Pancreas (tissue), 10 donors: ENCODE measurements around the gene TIA1. TPM values are rescaled to one million over a fixed set of nuclear protein-coding genes. Genes with fewer than 3 reads are reported as not detected.

Experiments
- ATAC-seq, 4 donors: fragments of 200-7000 bp; cut with Tn5 transposase; one replicate each; pipeline versions ENCODE4 v1.8.0 to v1.9.1; 2020; ENCODE audit warnings: mild to moderate bottlenecking in 4 of 4, moderate library complexity in 4 of 4
- DNase-seq, 6 donors: peaks; one replicate each; pipeline ENCODE4 v3.0.0-alpha.2; 2020
- FAIRE-seq: peaks from 2 replicates; lab custom pipeline; 2012; peaks lifted over from hg19 to GRCh38; lab: Jason Lieb, UNC
- H3K27ac ChIP-seq, 4 donors: fragments of 200-600 bp; sonication (generic); 1 replicate in 3 of 4; 2 replicates in 1 of 4; pipeline versions ENCODE4 v1.5.0 to v1.8.0; 2020
- H3K27me3 ChIP-seq, 4 donors: fragments of 200-600 bp; one replicate each; pipeline ENCODE4 v1.8.0; 2021
- H3K36me3 ChIP-seq, 3 donors: fragments of 200-600 bp; sonication (generic) in 1 of 3; one replicate each; pipeline versions ENCODE4 v1.5.0 to v1.8.0; 2020 to 2021
- H3K4me1 ChIP-seq, 3 donors: fragments of 200-600 bp; one replicate each; pipeline ENCODE4 v1.8.0; 2021
- H3K4me3 ChIP-seq, 4 donors: fragments of 200-600 bp; sonication (generic) in 2 of 4; one replicate each; pipeline versions ENCODE4 v1.5.0 to v1.8.0; 2020 to 2021
- H3K9me3 ChIP-seq, 4 donors: fragments of 200-600 bp; one replicate each; pipeline ENCODE4 v1.8.0; 2021
- CTCF ChIP-seq, 4 donors: fragments of 200-600 bp; sonication (generic) in 3 of 4; IDR thresholded peaks; one replicate each; pipeline versions ENCODE4 v1.5.0 to v1.8.0; 2021; ENCODE audit warnings: antibody characterized with exemption in 4 of 4
- WGBS, 2 donors: extraction: QIAGEN DNeasy Blood & Tissue Kit; methylation state at CpG; one replicate each; pipeline ENCODE4 v1.1.7; 2013; 5-methylcytosine and 5-hydroxymethylcytosine counted together
- intact Hi-C, 3 donors: fragments of 100-400 bp; cut with DNase I; formaldehyde crosslinking; loops; one replicate each; pipeline versions ENCODE4 v1.11.1 to v1.14.2; 2022
- polyA plus RNA-seq, 2 donors: library from polyadenylated mRNA; stranded (reverse); fragments of 200-250 nt; gene quantifications; one replicate each; pipeline ENCODE4 v1.2.3, GENCODE V29; 2013
- total RNA-seq, 6 donors: library from RNA; stranded (reverse); fragmentation: NEBNext Ultra II Directional in 4 of 6; extraction: Animal tissue kit (Norgen Biotek cat#: 25700) in 4 of 6; gene quantifications; one replicate each; pipeline versions ENCODE4 v1.2.1 to v1.2.4, GENCODE V29; 2021 to 2023
- donor health status: healthy with polysubstance abuse.
- donor health status: DM: no; HTN: no; CAD: no; lungs with moderate emphysema.
- donor health status: DM: no; HTN: no; CAD: no.
- donor health status: control.
- donor health status: control.
- donor health status: Bipolar disorder and iron deficiency.
- donor health status: DM: yes; HTN: yes; CAD: no.
- donor health status: DM: no; HTN: no; CAD: no.
- donor health status: DM: no; HTN: no; CAD: no.
- donor health status: DM: yes; HTN: yes; CAD: no.

Gene TIA1
- total and polyA plus RNA-seq, 8 donors: 24.0 to 87.2 (median 44.4) TPM

DNA sequence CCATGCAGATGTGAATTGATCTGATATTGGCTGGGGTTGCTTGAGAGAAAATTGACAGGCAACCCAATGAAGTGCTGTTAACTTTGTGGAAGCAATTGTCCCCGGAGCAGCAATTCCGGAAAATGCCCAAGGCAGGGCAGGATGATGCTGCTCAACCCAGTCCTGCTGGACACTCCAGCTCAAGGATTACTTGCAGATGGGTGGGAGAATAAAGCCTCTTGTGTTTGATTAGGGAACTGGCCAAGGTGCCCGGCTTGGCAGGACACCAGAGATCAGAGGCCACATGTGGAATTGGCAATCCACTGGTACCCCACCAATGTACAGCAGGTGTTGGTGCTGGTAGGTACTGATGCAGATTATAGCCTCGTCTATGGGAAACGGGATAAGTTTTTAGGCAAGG lies 45.3 kb downstream of the TIA1 start:
- H3K4me3 ChIP-seq: no peak overlapping the region
- H3K4me1 ChIP-seq: peaks cover 0 to 3% (median 0%) of the 10 kb centered on the region in 3 donors
- H3K27ac ChIP-seq: no peak overlapping the region
- intact Hi-C loops: no loop called here
- DNase-seq (no peak), FAIRE-seq (no peak), ATAC-seq (peak in 2 of 4 donors; percentile 44 to 46)
- no peaks in the 10 kb centered on the region for H3K27me3 ChIP-seq
- TF ChIP-seq CTCF (IDR thresholded peaks at IDR 0.05): no peak
- H3K36me3 ChIP-seq: no peaks in the 10 kb centered on the region
- 43 to 46% methylated on average over 5 of the region's 5 CpGs for WGBS, 2 donors
- H3K9me3 ChIP-seq: no peaks in the 10 kb centered on the region

GRCh38 chr2:70202236-70202806 lies 46.1 kb downstream of the TIA1 start:
- FAIRE-seq: no peak
- Histone ChIP-seq H3K27ac (no peak overlapping the region), H3K4me1 (peaks cover 0 to 3% (median 0%) of the 10 kb centered on the region in 3 donors), H3K4me3 (no peak overlapping the region), H3K36me3 (no peaks in the 10 kb centered on the region), H3K9me3 (no peaks in the 10 kb centered on the region), H3K27me3 (no peaks in the 10 kb centered on the region)
- 42 to 48% methylated on average over 9 of the region's 9 CpGs for WGBS, 2 donors
- no peak for TF ChIP-seq CTCF (IDR thresholded peaks at IDR 0.05)
- intact Hi-C loops: no loop called here
- ATAC-seq: peak; percentile 40 to 69 (median 62)
- DNase-seq: peak in 1 of 6 donors; percentile 39

DNA sequence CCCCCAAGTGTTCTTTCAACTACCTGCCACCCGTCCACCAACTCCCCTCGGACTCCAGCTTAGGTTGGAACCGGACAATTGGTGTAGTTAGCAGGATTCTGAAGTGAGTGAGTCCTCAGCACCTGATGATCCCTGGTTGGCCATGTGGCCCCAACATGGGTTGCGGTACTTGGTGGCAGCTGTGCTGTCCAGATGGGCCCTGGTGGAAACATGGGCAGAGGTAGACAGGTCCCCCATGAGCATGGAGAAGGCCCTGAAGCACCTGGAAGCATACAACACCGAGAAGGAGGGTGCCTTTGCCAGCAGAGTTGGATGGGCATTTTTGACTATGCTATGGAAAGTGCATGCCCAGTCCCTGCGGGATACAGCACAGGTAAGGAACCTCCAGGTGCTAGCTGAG lies 46.6 kb downstream of the TIA1 start:
- no peak for TF ChIP-seq CTCF (IDR thresholded peaks at IDR 0.05)
- intact Hi-C loops: no loop called here
- WGBS, 2 donors: 85 to 93% methylated on average over 6 of the region's 6 CpGs

DNA sequence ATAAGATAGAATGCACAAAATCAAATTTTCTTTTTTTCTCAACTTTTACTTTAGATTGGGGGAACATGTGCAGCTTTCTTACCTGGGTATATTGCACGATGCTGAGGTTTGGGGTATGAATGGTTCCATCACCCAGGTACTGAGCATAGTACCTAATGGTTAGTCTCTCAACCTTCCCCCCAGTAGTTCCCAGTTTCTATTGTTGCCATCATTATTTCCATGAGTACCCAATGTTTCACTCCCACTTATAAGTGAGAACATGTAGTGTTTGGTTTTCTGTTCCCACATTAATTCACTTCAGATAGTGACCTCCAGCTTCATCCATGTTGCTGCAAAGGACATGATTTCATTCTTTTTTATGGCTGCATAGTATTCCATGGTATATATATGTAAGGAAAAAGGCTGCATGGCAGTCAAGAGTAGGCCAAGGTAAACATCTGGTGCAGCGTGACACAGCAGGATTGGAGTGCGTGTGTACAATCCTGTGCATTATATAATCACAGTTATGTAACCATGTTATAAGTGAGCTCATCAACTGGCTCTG lies 47.1 kb downstream of the TIA1 start:
- Histone ChIP-seq H3K9me3 (no peaks in the 10 kb centered on the region), H3K27me3 (no peaks in the 10 kb centered on the region), H3K4me3 (no peak overlapping the region), H3K27ac (no peak overlapping the region), H3K4me1 (peaks cover 0 to 3% (median 0%) of the 10 kb centered on the region in 3 donors), H3K36me3 (no peaks in the 10 kb centered on the region)
- no peak for TF ChIP-seq CTCF (IDR thresholded peaks at IDR 0.05)
- 79 to 85% methylated on average over 3 of the region's 3 CpGs for WGBS, 2 donors
- FAIRE-seq (no peak), DNase-seq (no peak), ATAC-seq (no peak)
- intact Hi-C loops: no loop called here

More for the DNA sequence above, 46.6 kb downstream of the TIA1 start:
- Histone ChIP-seq H3K4me3 (no peak overlapping the region), H3K36me3 (no peaks in the 10 kb centered on the region), H3K27me3 (no peaks in the 10 kb centered on the region), H3K4me1 (peaks cover 0 to 3% (median 0%) of the 10 kb centered on the region in 3 donors), H3K9me3 (no peaks in the 10 kb centered on the region), H3K27ac (no peak overlapping the region)
- DNase-seq (no peak), FAIRE-seq (no peak), ATAC-seq (no peak)

- no peak overlapping the region for H3K27ac ChIP-seq
- no peak for DNase-seq
- no peaks in the 10 kb centered on the region for H3K36me3 ChIP-seq
- WGBS, 2 donors: 79 to 83% methylated on average over 4 of the region's 4 CpGs
- peaks cover 0 to 3% (median 0%) of the 10 kb centered on the region in 3 donors for H3K4me1 ChIP-seq
- no peak for TF ChIP-seq CTCF (IDR thresholded peaks at IDR 0.05)
- ATAC-seq: no peak
- H3K27me3 ChIP-seq: no peaks in the 10 kb centered on the region
- intact Hi-C loops: no loop called here
- no peak overlapping the region for H3K4me3 ChIP-seq
- H3K9me3 ChIP-seq: no peaks in the 10 kb centered on the region
- no peak for FAIRE-seq
Observed at GRCh38 chr2:70199320-70199864, 49.0 kb downstream of the TIA1 start.
